Ovary (tissue), 9 donors: ENCODE results near the gene AEBP2. TPM values are rescaled to one million over a fixed set of nuclear protein-coding genes. Genes with fewer than 3 reads are reported as not detected.

Experiments used
- DNase-seq, 5 donors: peaks; one replicate each; pipeline ENCODE4 v3.0.0-alpha.2; 2019 to 2020
- H3K27ac ChIP-seq, 2 donors: fragments of 200-600 bp; one replicate each; pipeline versions ENCODE4 v1.5.1 to v1.8.0; 2019 to 2022
- H3K27me3 ChIP-seq: fragments of 200-600 bp; one replicate; pipeline ENCODE4 v1.8.0; 2022
- H3K36me3 ChIP-seq: fragments of 200-600 bp; sonication (generic); one replicate; pipeline ENCODE4 v1.5.1; 2019
- H3K4me1 ChIP-seq: one replicate; pipeline ENCODE4 v1.8.1; 2013; ENCODE audit warnings: mild to moderate bottlenecking, moderate library complexity; ENCODE audit not compliant: insufficient read depth
- H3K4me3 ChIP-seq: fragments of 200-600 bp; sonication (generic); one replicate; pipeline ENCODE4 v1.5.1; 2017
- H3K9me3 ChIP-seq, 2 donors: fragments of 200-600 bp in 1 of 2; sonication (generic) in 1 of 2; one replicate each; pipeline versions ENCODE4 v1.5.1 to v1.8.1; 2013 to 2019; ENCODE audit warnings: mild to moderate bottlenecking in 1 of 2, moderate library complexity in 1 of 2
- CTCF ChIP-seq, 3 donors: fragments of 450-650 bp in 2 of 3; fragments of 200-600 bp in 1 of 3; IDR thresholded peaks; one replicate each; pipeline versions ENCODE4 v1.5.1 to v1.8.0; 2016 to 2022; ENCODE audit warnings: antibody characterized with exemption in 3 of 3, mild to moderate bottlenecking in 1 of 3
- EP300 ChIP-seq: sonication (generic); formaldehyde crosslinking; IDR thresholded peaks from one replicate; pipeline ENCODE4 v1.6.1; 2017; ENCODE audit warnings: antibody characterized with exemption
- POLR2A ChIP-seq: fragments of 450-650 bp; IDR thresholded peaks from one replicate; pipeline ENCODE4 v1.6.1; 2017; ENCODE audit warnings: antibody characterized with exemption, mild to moderate bottlenecking, moderate library complexity
- intact Hi-C, 4 donors: fragments of 100-400 bp; cut with DNase I; formaldehyde crosslinking; loops; one replicate each; pipeline versions ENCODE4 v1.11.0 to v1.15.1; 2022 to 2023
- polyA plus RNA-seq, 2 donors: library from polyadenylated mRNA; stranded (reverse); fragments of 200-250 nt in 1 of 2; fragments of 350-450 nt in 1 of 2; fragmentation: Illumina TruSeq in 1 of 2; extraction: RNeasy Lipid Tissue Mini Kit (QIAGEN cat#74804) in 1 of 2; gene quantifications; one replicate each; pipeline ENCODE4 v1.2.3, GENCODE V29; 2013 to 2014
- small RNA-seq: library from RNA; depleted of rRNA; stranded (forward); fragments of <200 nt; gene quantifications from one replicate; pipeline ENCODE3, GENCODE V24; 2016
- total RNA-seq, 7 donors: library from RNA; depleted of rRNA in 2 of 7; stranded (reverse); fragments of >200 nt in 2 of 7; fragmentation: NEBNext Ultra II Directional in 3 of 7; extraction: Animal tissue kit (Norgen Biotek cat#: 25700) in 3 of 7; gene quantifications; one replicate each; pipeline versions ENCODE4 v1.1.0 to v1.2.4, GENCODE V29; 2016 to 2023
- donor health status: DM: no; HTN: no; CAD: no; lungs with moderate emphysema.
- donor health status: DM: no; HTN: no; CAD: no.
- donor health status: Bipolar disorder and iron deficiency.
- donor health status: DM: yes; HTN: yes; CAD: no.
- donor health status: DM: no; HTN: no; CAD: no.
- donor health status: DM: yes; HTN: yes; CAD: no.

AEBP2 gene
- total and polyA plus RNA-seq, 9 donors = 22.4 to 62.4 (median 50.3) TPM

GRCh38 chr12:19561411-19561961, 122.2 kb downstream of the AEBP2 start:
- H3K4me1 ChIP-seq = no peaks in the 10 kb centered on the region
- no peaks in the 10 kb centered on the region for H3K27me3 ChIP-seq
- DNase-seq = no peak
- no peaks in the 10 kb centered on the region for H3K9me3 ChIP-seq
- intact Hi-C loops = no loop called here
- TF ChIP-seq EP300 (no peak), POLR2A (no peak), CTCF (IDR thresholded peaks at IDR 0.05) (no peak)
- no peaks in the 10 kb centered on the region for H3K36me3 ChIP-seq
- H3K27ac ChIP-seq = no peak overlapping the region
- H3K4me3 ChIP-seq = no peak overlapping the region

Small RNA genes within 50 kb of the gene (small RNA-seq; reads per million reads assigned to genes)
- gene AC091805.2 (not detected), gene RNU6-254P (not detected)
